Trophoblast cell (in vitro differentiated cells and primary cell): ENCODE data around the gene BRWD1.

Experiments
- DNase-seq, 2 donors: peaks; one replicate each; pipeline ENCODE4 v3.0.0-alpha.2; 2016
- H2AFZ ChIP-seq: 2 replicates; pipeline ENCODE4 v1.6.1; 2013; ENCODE audit warnings: low read length, moderate library complexity, mild to moderate bottlenecking; ENCODE audit not compliant: insufficient read depth, poor library complexity
- H2AK5ac ChIP-seq: 2 replicates; pipeline ENCODE4 v1.6.1; 2013; ENCODE audit warnings: mild to moderate bottlenecking, low read length
- H2BK120ac ChIP-seq: 2 replicates; pipeline ENCODE4 v1.6.1; 2013; ENCODE audit warnings: low read length, mild to moderate bottlenecking, moderate library complexity; ENCODE audit not compliant: insufficient read depth, poor library complexity
- H2BK12ac ChIP-seq: 2 replicates; pipeline ENCODE4 v1.6.1; 2013; ENCODE audit warnings: mild to moderate bottlenecking, low read length, moderate library complexity
- H2BK5ac ChIP-seq: 2 replicates; pipeline ENCODE4 v1.6.1; 2013; ENCODE audit warnings: low read length, low read depth, moderate library complexity, mild to moderate bottlenecking; ENCODE audit not compliant: poor library complexity
- H3K14ac ChIP-seq: 2 replicates; pipeline ENCODE4 v1.6.1; 2013; ENCODE audit warnings: mild to moderate bottlenecking, low read length
- H3K18ac ChIP-seq: 2 replicates; pipeline ENCODE4 v1.6.1; 2013; ENCODE audit warnings: mild to moderate bottlenecking, low read length
- H3K23ac ChIP-seq: 2 replicates; pipeline ENCODE4 v1.6.1; 2013; ENCODE audit warnings: low read length
- H3K27ac ChIP-seq: 2 replicates; pipeline ENCODE4 v1.5.1; 2013; ENCODE audit warnings: low read depth, mild to moderate bottlenecking, inconsistent platforms, low read length, moderate library complexity
- H3K27me3 ChIP-seq: 2 replicates; pipeline ENCODE4 v1.6.1; 2013; ENCODE audit warnings: inconsistent platforms, mild to moderate bottlenecking, low read length, moderate library complexity; ENCODE audit not compliant: insufficient read depth
- H3K36me3 ChIP-seq, 2 experiments: 1 replicate in 1 of 2; 2 replicates in 1 of 2; pipeline ENCODE4 v1.6.1; 2013; ENCODE audit warnings: low read length in 2 of 2, mild to moderate bottlenecking in 2 of 2, moderate library complexity in 1 of 2; ENCODE audit not compliant: insufficient read depth in 2 of 2, control insufficient read depth in 1 of 2
- H3K4ac ChIP-seq: 2 replicates; pipeline ENCODE4 v1.6.1; 2013; ENCODE audit warnings: low read depth, mild to moderate bottlenecking, low read length, moderate library complexity
- H3K4me1 ChIP-seq, 2 experiments: 1 replicate in 1 of 2; 2 replicates in 1 of 2; pipeline ENCODE4 v1.6.1; 2013; ENCODE audit warnings: low read length in 2 of 2, mild to moderate bottlenecking in 2 of 2, moderate library complexity in 1 of 2; ENCODE audit not compliant: insufficient read depth in 2 of 2, control insufficient read depth in 1 of 2
- H3K4me2 ChIP-seq: 2 replicates; pipeline ENCODE4 v1.6.1; 2013; ENCODE audit warnings: inconsistent platforms, mild to moderate bottlenecking, low read length, moderate library complexity
- H3K4me3 ChIP-seq: 2 replicates; pipeline ENCODE4 v1.5.1; 2013; ENCODE audit warnings: mild to moderate bottlenecking, low read depth, low read length, inconsistent platforms
- H3K79me1 ChIP-seq: one replicate; pipeline ENCODE4 v1.6.1; 2013; ENCODE audit warnings: low read length
- H3K79me2 ChIP-seq: 2 replicates; pipeline ENCODE4 v1.6.1; 2013; ENCODE audit warnings: low read length, mild to moderate bottlenecking; ENCODE audit not compliant: control insufficient read depth, insufficient read depth, poor library complexity
- H3K9ac ChIP-seq: 2 replicates; pipeline ENCODE4 v1.6.1; 2013; ENCODE audit warnings: mild to moderate bottlenecking, low read length
- H3K9me3 ChIP-seq: 2 replicates; pipeline ENCODE4 v1.6.1; 2013; ENCODE audit warnings: low read depth, mild to moderate bottlenecking, control low read depth, inconsistent platforms, low read length; ENCODE audit not compliant: insufficient read depth
- H4K12ac ChIP-seq: 2 replicates; pipeline ENCODE4 v1.6.1; 2013; ENCODE audit warnings: low read depth, mild to moderate bottlenecking, low read length, moderate library complexity
- H4K8ac ChIP-seq: 2 replicates; pipeline ENCODE4 v1.6.1; 2013; ENCODE audit warnings: low read depth, mild to moderate bottlenecking, low read length, moderate library complexity
- H4K91ac ChIP-seq: one replicate; pipeline ENCODE4 v1.6.1; 2013; ENCODE audit warnings: low read depth, mild to moderate bottlenecking, low read length, moderate library complexity
- WGBS: extraction: QIAGEN DNeasy Blood & Tissue Kit; methylation state at CpG from one replicate; pipeline ENCODE4 v1.1.7; 2013; ENCODE audit warnings: missing lambda C conversion rate; ENCODE audit not compliant: insufficient read length, insufficient coverage; ENCODE audit errors: extremely low coverage; 5-methylcytosine and 5-hydroxymethylcytosine counted together

Gene BRWD1

DNA sequence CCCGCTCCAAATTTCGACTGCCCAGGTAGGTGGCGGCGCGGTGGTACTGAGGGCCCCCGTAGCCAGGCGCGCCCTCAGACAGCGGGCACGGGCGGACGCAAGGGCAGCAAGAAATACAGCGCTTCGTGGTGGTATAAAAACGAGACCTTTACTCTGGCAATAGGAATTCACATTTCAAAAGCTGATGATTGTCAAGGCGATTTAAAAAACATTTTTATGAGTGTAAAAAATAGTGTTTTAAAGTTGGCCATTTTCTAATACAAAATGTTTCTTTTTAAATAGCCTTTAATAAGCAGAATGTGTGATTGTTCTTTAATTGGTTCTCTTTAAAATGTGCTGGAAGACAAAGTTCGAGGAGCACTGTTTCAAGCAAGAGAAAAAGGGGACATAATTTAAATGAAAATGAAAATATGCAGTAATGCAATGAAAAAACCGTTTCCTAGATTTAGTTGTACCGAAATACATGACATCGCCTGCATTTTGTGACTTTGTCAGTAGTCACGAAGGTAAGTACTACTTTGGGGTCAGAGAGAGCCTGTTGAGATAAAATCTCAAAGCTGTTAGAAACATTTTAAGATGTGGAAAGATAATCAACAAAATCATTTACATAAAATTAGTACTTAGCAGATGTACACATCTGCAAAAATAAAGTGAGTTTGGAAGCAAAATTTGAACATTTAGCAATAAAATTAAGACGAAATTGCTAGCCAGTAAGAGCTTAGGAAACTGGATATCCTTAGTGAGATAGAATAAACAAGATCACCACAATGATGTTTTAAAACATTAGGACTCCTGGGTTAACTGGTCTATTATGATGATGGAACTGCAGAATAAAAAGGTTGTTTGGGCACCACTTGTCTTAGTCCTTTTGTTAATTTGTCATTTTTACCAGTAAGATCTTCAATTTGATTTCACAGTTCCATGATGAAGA is 129.1 kb downstream of the BRWD1 start:
- H2BK120ac ChIP-seq = peak overlapping the region; percentile 88
- peak overlapping the region; percentile 99 for H2AFZ ChIP-seq
- peak overlapping the region; percentile 97 for H3K4me2 ChIP-seq
- H3K14ac ChIP-seq = peak overlapping the region; percentile 90
- no CpG with 5 or more reads among the region's 22 CpGs for WGBS
- no peaks in the 10 kb centered on the region for H3K27me3 ChIP-seq
- H2BK12ac ChIP-seq = peak overlapping the region; percentile 58
- peak in 1 of 2 donors; percentile 32 for DNase-seq
- H3K36me3 ChIP-seq = peaks cover 0 to 2% of the 10 kb centered on the region in 2 experiments
- H3K27ac ChIP-seq = peak overlapping the region; percentile 70
- H3K79me1 ChIP-seq = peaks cover 11% of the 10 kb centered on the region
- peak overlapping the region; percentile 70 for H4K8ac ChIP-seq
- peak overlapping the region; percentile 75 for H3K9ac ChIP-seq
- H3K23ac ChIP-seq = no peak overlapping the region
- peaks cover 4% of the 10 kb centered on the region in 2 experiments for H3K4me1 ChIP-seq
- peak overlapping the region; percentile 87 for H2BK5ac ChIP-seq
- H2AK5ac ChIP-seq = no peak overlapping the region
- no peaks in the 10 kb centered on the region for H3K9me3 ChIP-seq
- peak overlapping the region; percentile 65 for H3K4ac ChIP-seq
- peaks cover 8% of the 10 kb centered on the region for H3K79me2 ChIP-seq
- H3K4me3 ChIP-seq = peak overlapping the region; percentile 96
- peak overlapping the region; percentile 98 for H4K12ac ChIP-seq
- H4K91ac ChIP-seq = peak overlapping the region; percentile 60
- H3K18ac ChIP-seq = peak overlapping the region; percentile 87

DNA sequence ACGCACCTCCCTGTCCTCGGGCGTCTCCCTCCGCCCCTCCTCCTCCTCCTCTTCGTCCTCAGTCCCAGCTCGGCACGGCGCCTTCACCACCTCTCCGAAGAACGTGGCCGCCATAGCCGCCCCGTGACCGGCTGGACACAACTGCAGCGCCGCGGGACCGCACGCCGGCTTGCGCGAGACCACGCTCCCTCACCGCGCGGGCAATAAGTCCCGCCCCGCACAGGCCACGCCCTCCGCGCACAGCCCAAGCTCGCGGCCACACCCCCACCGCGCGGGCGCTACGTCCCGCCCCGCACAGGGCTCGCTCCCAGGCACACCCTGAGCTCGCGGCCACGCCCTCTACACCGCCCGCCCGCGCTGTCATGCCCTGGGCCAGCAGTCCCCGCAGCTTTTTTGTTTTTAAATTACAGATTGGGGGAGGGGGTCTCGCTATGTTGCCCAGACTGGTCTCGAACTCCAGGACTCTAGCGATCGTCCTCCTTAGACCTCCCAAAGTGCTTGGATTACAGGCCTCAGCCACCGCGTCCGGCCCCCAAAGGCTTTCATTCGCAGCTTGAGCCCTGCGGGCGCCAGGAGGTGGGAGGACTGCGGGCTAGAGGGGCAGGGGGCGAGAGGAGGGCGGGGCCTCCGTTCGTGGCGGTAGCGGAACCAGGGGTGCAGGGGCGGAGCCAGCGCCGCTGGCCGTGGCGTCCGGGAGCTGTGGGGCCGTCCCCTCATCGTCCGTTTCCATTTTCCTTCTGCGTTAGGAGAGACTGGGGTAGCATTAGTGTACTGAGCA is 130.0 kb downstream of the BRWD1 start, which contains the start of gene PSMG1:
Gene PSMG1 (minus strand): TSS at position 180 of the 778 bp plus-strand sequence. CDS start 66 bp downstream, at position 114.
- Histone ChIP-seq H2BK5ac (peak within 1 kb of the TSS; percentile 87), H3K4me1 (peaks cover 4% of the 10 kb centered on the region in 2 experiments), H3K9me3 (no peaks in the 10 kb centered on the region), H2BK120ac (peak within 1 kb of the TSS; percentile 88), H4K8ac (peak within 1 kb of the TSS; percentile 70), H3K14ac (peak within 1 kb of the TSS; percentile 90), H2BK12ac (peak within 1 kb of the TSS; percentile 58), H3K27me3 (no peaks in the 10 kb centered on the region), H3K4me3 (peak within 1 kb of the TSS; percentile 96), H3K27ac (peak within 1 kb of the TSS; percentile 70), H3K79me2 (peaks cover 8% of the 10 kb centered on the region), H3K79me1 (peaks cover 11% of the 10 kb centered on the region), H2AK5ac (peak within 1 kb of the TSS; percentile 37), H3K4me2 (peak within 1 kb of the TSS; percentile 97), H3K4ac (peak within 1 kb of the TSS; percentile 65), H3K36me3 (peaks cover 3 to 5% of the 10 kb centered on the region in 2 experiments), H3K23ac (no peak within 1 kb of the TSS), H2AFZ (peak within 1 kb of the TSS; percentile 99), H3K9ac (peak within 1 kb of the TSS; percentile 92), H4K91ac (peak within 1 kb of the TSS; percentile 69), H3K18ac (peak within 1 kb of the TSS; percentile 87), H4K12ac (peak within 1 kb of the TSS; percentile 98)
- no CpG with 5 or more reads among the region's 76 CpGs for WGBS
- peak; percentile 96 to 99 for DNase-seq

DNA sequence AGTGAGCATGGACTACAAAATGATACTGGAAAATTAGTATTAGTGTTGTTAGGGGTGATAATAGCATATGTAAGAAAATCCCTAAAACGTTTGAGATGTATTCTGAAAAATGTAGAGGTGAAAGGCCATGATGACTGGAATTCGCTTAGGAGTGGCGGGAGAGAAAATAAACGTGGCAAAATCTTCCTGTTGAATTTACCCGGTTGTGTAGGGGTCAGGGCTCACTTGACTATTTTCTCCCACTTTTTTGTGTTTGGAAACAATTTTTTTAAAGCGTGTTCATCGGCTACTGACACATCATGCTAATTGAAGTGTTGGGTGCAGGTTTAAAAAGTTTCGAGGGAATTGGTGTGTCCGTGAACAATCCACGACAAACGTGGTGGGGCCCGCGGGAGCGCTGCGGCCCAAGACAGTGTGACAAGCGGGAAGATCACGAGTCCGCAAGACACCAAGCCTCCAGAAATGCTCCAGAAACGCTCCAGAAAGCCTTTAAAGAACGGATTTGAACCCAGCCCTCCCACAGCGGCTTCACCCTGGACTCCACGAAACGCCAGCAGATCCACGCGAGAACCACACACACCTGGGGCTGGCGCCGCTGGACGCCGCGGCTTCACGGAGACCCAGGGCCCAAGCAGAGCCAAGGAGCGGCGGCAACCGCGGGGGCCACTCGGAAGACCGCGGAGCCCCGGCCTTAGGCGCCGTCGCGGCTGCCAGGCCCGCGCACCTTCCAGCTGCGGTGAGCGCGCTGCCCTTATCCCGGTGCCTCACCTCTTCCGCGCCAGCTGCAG is 130.8 kb downstream of the BRWD1 start:
- no CpG with 5 or more reads among the region's 51 CpGs for WGBS
- H3K4me1 ChIP-seq = peaks cover 4% of the 10 kb centered on the region in 2 experiments
- peak; percentile 4 to 44 for DNase-seq
- H2AFZ ChIP-seq = peak overlapping the region; percentile 46
- peak overlapping the region; percentile 9 for H3K4ac ChIP-seq
- H2AK5ac ChIP-seq = peak overlapping the region; percentile 37
- peak overlapping the region; percentile 92 for H3K9ac ChIP-seq
- no peaks in the 10 kb centered on the region for H3K27me3 ChIP-seq
- H3K36me3 ChIP-seq = peaks cover 3 to 5% of the 10 kb centered on the region in 2 experiments
- peak overlapping the region; percentile 97 for H3K4me2 ChIP-seq
- H3K9me3 ChIP-seq = no peaks in the 10 kb centered on the region
- no peak overlapping the region for H3K23ac ChIP-seq
- H4K12ac ChIP-seq = peak overlapping the region; percentile 22
- peak overlapping the region; percentile 60 for H3K18ac ChIP-seq
- H2BK12ac ChIP-seq = no peak overlapping the region
- H3K79me1 ChIP-seq = peaks cover 11% of the 10 kb centered on the region
- H2BK5ac ChIP-seq = peak overlapping the region; percentile 24
- H2BK120ac ChIP-seq = peak overlapping the region; percentile 45
- peak overlapping the region; percentile 43 for H4K8ac ChIP-seq
- H4K91ac ChIP-seq = peak overlapping the region; percentile 69
- H3K79me2 ChIP-seq = peaks cover 8% of the 10 kb centered on the region
- H3K14ac ChIP-seq = peak overlapping the region; percentile 54
- H3K4me3 ChIP-seq = peak overlapping the region; percentile 96
- H3K27ac ChIP-seq = peak overlapping the region; percentile 29
